ENCODE data around the gene ZFP2. TPM values are rescaled to one million over a fixed set of nuclear protein-coding genes. Genes with fewer than 3 reads are reported as not detected.

ZFP2 gene
- total and polyA plus RNA-seq, 11 donors: 0.32 to 1.6 (median 1.2) TPM

DNA sequence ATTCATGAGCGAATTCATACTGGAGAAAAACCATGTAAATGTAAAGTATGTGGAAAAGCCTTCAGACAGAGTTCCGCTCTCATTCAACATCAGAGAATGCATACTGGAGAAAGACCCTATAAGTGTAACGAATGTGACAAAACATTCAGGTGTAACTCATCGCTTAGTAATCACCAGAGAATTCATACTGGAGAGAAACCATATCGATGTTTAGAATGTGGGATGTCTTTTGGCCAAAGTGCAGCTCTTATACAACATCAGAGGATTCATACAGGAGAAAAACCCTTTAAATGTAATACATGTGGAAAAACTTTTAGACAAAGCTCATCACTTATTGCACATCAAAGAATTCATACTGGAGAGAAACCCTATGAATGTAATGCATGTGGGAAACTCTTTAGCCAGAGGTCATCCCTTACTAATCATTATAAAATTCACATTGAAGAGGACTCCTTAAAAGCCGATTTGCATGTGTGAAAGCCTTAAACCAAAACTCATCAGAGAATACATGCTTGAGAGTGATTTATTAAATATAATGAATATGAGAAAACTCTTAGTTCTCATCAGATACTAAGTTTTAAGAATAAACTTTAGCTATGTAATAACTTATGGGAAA is 11.8 kb upstream of the ZFP2 start:
- WGBS, 4 donors: 96 to 99% (median 98%) methylated on average over 6 of the region's 6 CpGs
- TF ChIP-seq, protein P1, sequence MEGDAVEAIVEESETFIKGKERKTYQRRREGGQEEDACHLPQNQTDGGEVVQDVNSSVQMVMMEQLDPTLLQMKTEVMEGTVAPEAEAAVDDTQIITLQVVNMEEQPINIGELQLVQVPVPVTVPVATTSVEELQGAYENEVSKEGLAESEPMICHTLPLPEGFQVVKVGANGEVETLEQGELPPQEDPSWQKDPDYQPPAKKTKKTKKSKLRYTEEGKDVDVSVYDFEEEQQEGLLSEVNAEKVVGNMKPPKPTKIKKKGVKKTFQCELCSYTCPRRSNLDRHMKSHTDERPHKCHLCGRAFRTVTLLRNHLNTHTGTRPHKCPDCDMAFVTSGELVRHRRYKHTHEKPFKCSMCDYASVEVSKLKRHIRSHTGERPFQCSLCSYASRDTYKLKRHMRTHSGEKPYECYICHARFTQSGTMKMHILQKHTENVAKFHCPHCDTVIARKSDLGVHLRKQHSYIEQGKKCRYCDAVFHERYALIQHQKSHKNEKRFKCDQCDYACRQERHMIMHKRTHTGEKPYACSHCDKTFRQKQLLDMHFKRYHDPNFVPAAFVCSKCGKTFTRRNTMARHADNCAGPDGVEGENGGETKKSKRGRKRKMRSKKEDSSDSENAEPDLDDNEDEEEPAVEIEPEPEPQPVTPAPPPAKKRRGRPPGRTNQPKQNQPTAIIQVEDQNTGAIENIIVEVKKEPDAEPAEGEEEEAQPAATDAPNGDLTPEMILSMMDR (IDR thresholded peaks at IDR 0.05): no peak
- no peak for TF ChIP-seq POLR2A (IDR thresholded peaks at IDR 0.05)
- no peaks in the 10 kb centered on the region for H3K4me1 ChIP-seq
- no peak overlapping the region for H3K27ac ChIP-seq
- no peak overlapping the region for H3K4me3 ChIP-seq
- H3K27me3 ChIP-seq: no peaks in the 10 kb centered on the region
- H3K9me3 ChIP-seq: peaks cover 0 to 100% (median 72%) of the 10 kb centered on the region in 12 donors
- intact Hi-C loops (cut with DNase I): no loop called here
- DNase-seq (no peak), ATAC-seq (no peak)
- H3K36me3 ChIP-seq: peaks cover 9 to 98% (median 64%) of the 10 kb centered on the region in 9 donors

DNA sequence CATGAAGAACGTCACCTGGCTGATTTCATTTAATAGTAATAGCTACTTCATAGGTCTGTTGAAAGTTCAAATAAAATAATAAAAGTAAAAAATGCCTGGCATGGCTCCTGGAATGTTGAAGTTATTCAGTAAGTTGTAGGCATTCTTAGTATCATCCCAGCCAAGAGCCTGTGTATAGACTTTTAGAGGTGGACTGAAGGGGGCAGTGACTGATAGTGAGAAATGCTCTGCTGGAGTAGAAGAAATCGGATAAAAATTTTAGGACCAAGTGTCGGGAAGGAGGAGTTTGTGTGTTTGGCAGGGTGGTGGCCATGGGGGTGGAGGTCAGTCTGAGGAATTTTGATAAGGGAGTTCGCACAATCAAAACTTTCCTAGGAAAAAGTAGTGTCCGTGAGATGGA is 3.6 kb downstream of the ZFP2 start:
- TF ChIP-seq, protein P1 (IDR thresholded peaks at IDR 0.05): no peak
- TF ChIP-seq POLR2A (IDR thresholded peaks at IDR 0.05): no peak
- H3K9me3 ChIP-seq: peaks cover 0 to 30% (median 0%) of the 10 kb centered on the region in 12 donors
- no peak for ATAC-seq
- no peak overlapping the region for H3K27ac ChIP-seq
- H3K4me1 ChIP-seq: peaks cover 0 to 11% (median 2%) of the 10 kb centered on the region in 12 donors
- peaks cover 0 to 6% (median 0%) of the 10 kb centered on the region in 9 donors for H3K27me3 ChIP-seq
- DNase-seq: no peak
- H3K4me3 ChIP-seq: no peak overlapping the region
- peaks cover 0 to 11% (median 0%) of the 10 kb centered on the region in 9 donors for H3K36me3 ChIP-seq
- 82 to 88% (median 84%) methylated on average over 5 of the region's 5 CpGs for WGBS, 4 donors
- intact Hi-C loops (cut with DNase I): loop anchor here in 1 of 10 donors (5.0 kb wide), 1 partner anchor 37 kb away; no protein-coding TSS in a partner anchor

DNA sequence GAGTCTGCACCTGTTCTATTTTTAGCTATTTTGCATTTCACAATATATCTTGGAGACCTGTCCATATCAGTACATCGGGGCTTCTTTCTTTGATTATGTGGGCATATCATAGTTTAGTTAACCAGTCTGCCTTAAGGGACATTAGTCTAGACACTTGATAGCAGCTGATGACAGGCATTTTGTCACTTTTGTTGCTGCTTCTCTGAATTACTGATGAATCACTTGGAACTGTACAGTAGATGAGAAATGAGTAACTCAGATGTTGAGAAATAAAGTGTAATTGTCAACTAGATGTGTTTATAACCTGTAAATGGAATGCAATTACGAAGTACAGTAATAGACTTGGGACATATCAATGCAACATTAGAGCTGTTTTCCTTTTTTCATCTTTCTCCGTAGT is 7.1 kb downstream of the ZFP2 start:
- no peaks in the 10 kb centered on the region for H3K4me1 ChIP-seq
- intact Hi-C loops (cut with DNase I): no loop called here
- H3K36me3 ChIP-seq: peaks cover 0 to 17% (median 3%) of the 10 kb centered on the region in 9 donors
- no peak overlapping the region for H3K27ac ChIP-seq
- no peak overlapping the region for H3K4me3 ChIP-seq
- WGBS, 4 donors: 55 to 91% (median 75%) methylated on average over 3 of the region's 3 CpGs
- no peak for DNase-seq
- H3K9me3 ChIP-seq: peaks cover 0 to 53% (median 5%) of the 10 kb centered on the region in 12 donors
- H3K27me3 ChIP-seq: no peaks in the 10 kb centered on the region
- TF ChIP-seq, protein P1 (IDR thresholded peaks at IDR 0.05): no peak
- TF ChIP-seq POLR2A (IDR thresholded peaks at IDR 0.05): no peak
- ATAC-seq: no peak

DNA sequence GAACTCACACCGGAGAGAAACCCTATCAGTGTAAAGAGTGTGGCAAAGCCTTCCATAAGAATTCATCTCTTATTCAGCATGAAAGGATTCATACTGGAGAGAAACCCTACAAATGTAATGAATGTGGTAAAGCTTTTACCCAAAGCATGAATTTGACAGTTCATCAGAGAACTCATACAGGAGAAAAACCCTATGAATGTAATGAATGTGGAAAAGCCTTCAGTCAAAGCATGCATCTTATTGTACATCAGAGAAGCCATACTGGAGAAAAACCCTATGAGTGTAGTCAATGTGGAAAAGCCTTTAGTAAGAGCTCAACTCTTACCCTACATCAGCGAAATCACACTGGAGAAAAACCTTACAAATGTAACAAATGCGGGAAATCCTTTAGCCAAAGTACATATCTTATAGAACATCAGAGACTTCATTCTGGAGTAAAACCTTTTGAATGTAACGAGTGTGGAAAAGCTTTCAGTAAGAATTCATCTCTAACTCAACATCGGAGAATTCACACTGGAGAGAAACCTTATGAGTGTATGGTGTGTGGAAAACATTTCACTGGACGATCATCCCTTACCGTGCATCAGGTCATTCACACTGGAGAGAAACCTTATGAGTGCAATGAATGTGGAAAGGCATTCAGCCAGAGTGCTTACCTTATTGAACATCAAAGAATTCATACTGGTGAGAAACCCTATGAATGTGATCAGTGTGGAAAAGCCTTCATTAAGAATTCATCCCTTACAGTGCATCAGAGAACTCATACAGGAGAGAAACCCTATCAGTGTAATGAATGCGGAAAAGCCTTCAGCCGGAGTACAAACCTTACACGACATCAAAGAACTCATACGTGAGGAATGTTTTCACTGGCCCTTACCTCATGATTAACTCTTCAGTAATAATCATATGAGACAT is 36.4 kb downstream of the ZFP2 start:
- TF ChIP-seq, protein P1 (IDR thresholded peaks at IDR 0.05): no peak
- TF ChIP-seq POLR2A (IDR thresholded peaks at IDR 0.05): no peak
- intact Hi-C loops (cut with DNase I): loop anchor here in 1 of 10 donors (10.0 kb wide), 1 partner anchor 67 kb away; no protein-coding TSS in a partner anchor
- Histone ChIP-seq H3K27ac (no peak overlapping the region), H3K4me3 (no peak overlapping the region), H3K36me3 (peaks cover 0 to 72% (median 0%) of the 10 kb centered on the region in 9 donors), H3K4me1 (no peaks in the 10 kb centered on the region), H3K9me3 (peaks cover 13 to 100% (median 98%) of the 10 kb centered on the region in 12 donors), H3K27me3 (no peaks in the 10 kb centered on the region)
- no peak for ATAC-seq
- DNase-seq: no peak
- WGBS, 4 donors: 96 to 98% (median 97%) methylated on average over 11 of the region's 11 CpGs
